Tibial nerve (tissue), 4 donors: ENCODE data around the gene GATAD2A. TPM values are rescaled to one million over a fixed set of nuclear protein-coding genes. Genes with fewer than 3 reads are reported as not detected.
"Not testable (repeated sequence)": the region's sequence is repeated elsewhere in the genome, so short reads cannot be mapped to it uniquely, and the experiment has no call there.

Source experiments
- DNase-seq, 2 donors: peaks; one replicate each; pipeline ENCODE4 v3.0.0-alpha.2; 2019; ENCODE audit warnings: low spot score in 2 of 2
- H3K27ac ChIP-seq, 4 donors: fragments of 200-600 bp; sonication (generic) in 3 of 4; one replicate each; pipeline ENCODE4 v1.5.1; 2017 to 2019; ENCODE audit warnings: mild to moderate bottlenecking in 1 of 4
- H3K27me3 ChIP-seq, 2 donors: fragments of 200-600 bp; sonication (generic) in 1 of 2; one replicate each; pipeline versions ENCODE4 v1.5.1 to v1.6.0; 2017 to 2019
- H3K36me3 ChIP-seq, 3 donors: fragments of 200-600 bp; sonication (generic); one replicate each; pipeline ENCODE4 v1.5.1; 2018 to 2019
- H3K4me1 ChIP-seq, 4 donors: fragments of 200-600 bp; sonication (generic) in 3 of 4; one replicate each; pipeline ENCODE4 v1.5.1; 2017 to 2019
- H3K4me3 ChIP-seq, 4 donors: fragments of 200-600 bp; sonication (generic) in 3 of 4; one replicate each; pipeline ENCODE4 v1.5.1; 2017 to 2019; ENCODE audit warnings: mild to moderate bottlenecking in 1 of 4, moderate library complexity in 1 of 4
- H3K9me3 ChIP-seq, 4 donors: fragments of 200-600 bp; sonication (generic) in 3 of 4; one replicate each; pipeline ENCODE4 v1.5.1; 2017 to 2019
- CTCF ChIP-seq, 5 experiments: fragments of 200-600 bp in 3 of 5; fragments of 450-650 bp in 2 of 5; sonication (generic) in 3 of 5; IDR thresholded peaks; one replicate each; pipeline ENCODE4 v1.5.1; 2016 to 2019; ENCODE audit warnings: antibody characterized with exemption in 5 of 5, mild to moderate bottlenecking in 3 of 5, moderate library complexity in 2 of 5
- EP300 ChIP-seq, 2 donors: sonication (generic); formaldehyde crosslinking; IDR thresholded peaks; one replicate each; pipeline ENCODE4 v1.6.1; 2017; ENCODE audit warnings: antibody characterized with exemption in 2 of 2, mild to moderate bottlenecking in 1 of 2
- POLR2A ChIP-seq, 2 donors: fragments of 450-650 bp; IDR thresholded peaks; one replicate each; pipeline ENCODE4 v1.6.1; 2017; ENCODE audit warnings: antibody characterized with exemption in 2 of 2, mild to moderate bottlenecking in 2 of 2, moderate library complexity in 2 of 2
- WGBS, 2 donors: methylation state at CpG; one replicate each; pipeline ENCODE4 v1.1.5; 2018; 5-methylcytosine and 5-hydroxymethylcytosine counted together
- total RNA-seq, 4 donors: library from RNA; depleted of rRNA; stranded (reverse); fragments of >200 nt; gene quantifications; one replicate each; pipeline ENCODE4 v1.1.0, GENCODE V29; 2016

GATAD2A gene
- total RNA-seq, 4 donors from 2014 or later: 34.1 to 69.6 (median 36.8) TPM

GRCh38 chr19:19388568-19389555, 16.6 kb upstream of the GATAD2A start:
- WGBS, 2 donors: 34 to 36% methylated on average over 13 of the region's 13 CpGs
- H3K27me3 ChIP-seq: no peaks in the 10 kb centered on the region
- H3K9me3 ChIP-seq: no peaks in the 10 kb centered on the region
- TF ChIP-seq CTCF (IDR thresholded peaks at IDR 0.05): no peak
- TF ChIP-seq POLR2A (IDR thresholded peaks at IDR 0.05): no peak
- no peak for TF ChIP-seq EP300 (IDR thresholded peaks at IDR 0.05)
- H3K4me1 ChIP-seq: peaks cover 0 to 59% (median 24%) of the 10 kb centered on the region in 4 donors
- DNase-seq: no peak
- H3K27ac ChIP-seq: peak overlapping the region in 3 of 4 donors; percentile 38 to 69 (median 45)
- H3K4me3 ChIP-seq: no peak overlapping the region
- H3K36me3 ChIP-seq: no peaks in the 10 kb centered on the region

- not testable (repeated sequence) for H3K4me3 ChIP-seq
These were observed 15.8 kb upstream of the GATAD2A start for GRCh38 chr19:19389683-19390082.

GRCh38 chr19:19394333-19394732, 11.1 kb upstream of the GATAD2A start:
- H3K4me1 ChIP-seq: peaks cover 0 to 25% (median 4%) of the 10 kb centered on the region in 4 donors
- 91% methylated on average over 7 of the region's 7 CpGs for WGBS, 2 donors
- H3K36me3 ChIP-seq, H3K4me3 ChIP-seq, H3K9me3 ChIP-seq, H3K27me3 ChIP-seq, H3K27ac ChIP-seq, DNase-seq: not testable (repeated sequence)

More at GRCh38 chr19:19389683-19390082, 15.8 kb upstream of the GATAD2A start:
- not testable (repeated sequence) for H3K27me3 ChIP-seq, H3K9me3 ChIP-seq, H3K36me3 ChIP-seq, DNase-seq
- 87% methylated on average over 12 of the region's 12 CpGs for WGBS, 2 donors
- Histone ChIP-seq H3K27ac (peak overlapping the region in 1 of 4 donors; percentile 69), H3K4me1 (peaks cover 0 to 55% (median 19%) of the 10 kb centered on the region in 4 donors)

- Histone ChIP-seq H3K36me3 (no peaks in the 10 kb centered on the region), H3K4me3 (no peak overlapping the region), H3K27me3 (no peaks in the 10 kb centered on the region), H3K27ac (peak overlapping the region in 2 of 4 donors; percentile 33 to 34), H3K9me3 (no peaks in the 10 kb centered on the region), H3K4me1 (peaks cover 0 to 27% (median 1%) of the 10 kb centered on the region in 4 donors)
- 19 to 22% methylated on average over 9 of the region's 9 CpGs for WGBS, 2 donors
- DNase-seq: no peak
- TF ChIP-seq EP300 (IDR thresholded peaks at IDR 0.05) (no peak), POLR2A (IDR thresholded peaks at IDR 0.05) (no peak), CTCF (IDR thresholded peaks at IDR 0.05) (no peak)
These were observed 5.6 kb upstream of the GATAD2A start for GRCh38 chr19:19399733-19400433.

- H3K27me3 ChIP-seq: no peaks in the 10 kb centered on the region
- H3K36me3 ChIP-seq: no peaks in the 10 kb centered on the region
- H3K9me3 ChIP-seq: no peaks in the 10 kb centered on the region
- 84 to 91% methylated on average over 11 of the region's 11 CpGs for WGBS, 2 donors
- H3K27ac ChIP-seq: peak overlapping the region in 1 of 4 donors; percentile 43
- TF ChIP-seq CTCF (IDR thresholded peaks at IDR 0.05): no peak
- TF ChIP-seq EP300 (IDR thresholded peaks at IDR 0.05): no peak
- TF ChIP-seq POLR2A (IDR thresholded peaks at IDR 0.05): no peak
- H3K4me1 ChIP-seq: peaks cover 0 to 40% (median 12%) of the 10 kb centered on the region in 4 donors
- DNase-seq: no peak
- no peak overlapping the region for H3K4me3 ChIP-seq
These were observed 2.7 kb upstream of the GATAD2A start for GRCh38 chr19:19402656-19403372.
